ENCODE measurements around the gene RAPGEF4.

RAPGEF4 gene

DNA sequence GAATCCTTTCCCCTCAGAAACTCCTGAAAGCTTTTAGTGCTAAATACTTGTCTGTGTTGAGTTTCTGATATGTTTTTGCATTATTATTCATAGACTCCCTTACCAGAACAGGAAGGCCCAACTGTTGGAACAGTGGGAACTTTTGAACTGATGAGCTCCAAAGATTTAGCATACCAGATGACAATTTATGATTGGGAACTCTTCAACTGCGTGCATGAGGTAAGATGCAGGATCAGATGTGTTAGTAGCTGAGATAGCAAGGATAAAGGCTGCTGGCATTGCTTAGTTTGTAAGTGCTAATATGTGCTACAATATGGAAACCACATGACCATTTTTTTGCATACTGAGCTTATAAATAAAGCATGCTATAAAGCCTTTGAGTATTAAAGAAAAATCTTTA is 290.8 kb downstream of the RAPGEF4 start (continued):
- TF ChIP-seq, protein P1, sequence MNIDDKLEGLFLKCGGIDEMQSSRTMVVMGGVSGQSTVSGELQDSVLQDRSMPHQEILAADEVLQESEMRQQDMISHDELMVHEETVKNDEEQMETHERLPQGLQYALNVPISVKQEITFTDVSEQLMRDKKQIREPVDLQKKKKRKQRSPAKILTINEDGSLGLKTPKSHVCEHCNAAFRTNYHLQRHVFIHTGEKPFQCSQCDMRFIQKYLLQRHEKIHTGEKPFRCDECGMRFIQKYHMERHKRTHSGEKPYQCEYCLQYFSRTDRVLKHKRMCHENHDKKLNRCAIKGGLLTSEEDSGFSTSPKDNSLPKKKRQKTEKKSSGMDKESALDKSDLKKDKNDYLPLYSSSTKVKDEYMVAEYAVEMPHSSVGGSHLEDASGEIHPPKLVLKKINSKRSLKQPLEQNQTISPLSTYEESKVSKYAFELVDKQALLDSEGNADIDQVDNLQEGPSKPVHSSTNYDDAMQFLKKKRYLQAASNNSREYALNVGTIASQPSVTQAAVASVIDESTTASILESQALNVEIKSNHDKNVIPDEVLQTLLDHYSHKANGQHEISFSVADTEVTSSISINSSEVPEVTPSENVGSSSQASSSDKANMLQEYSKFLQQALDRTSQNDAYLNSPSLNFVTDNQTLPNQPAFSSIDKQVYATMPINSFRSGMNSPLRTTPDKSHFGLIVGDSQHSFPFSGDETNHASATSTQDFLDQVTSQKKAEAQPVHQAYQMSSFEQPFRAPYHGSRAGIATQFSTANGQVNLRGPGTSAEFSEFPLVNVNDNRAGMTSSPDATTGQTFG (tag by site-specific recombination; IDR thresholded peaks at IDR 0.05; ENCODE audit: borderline replicate concordance): no peak
- TF ChIP-seq, protein P2, sequence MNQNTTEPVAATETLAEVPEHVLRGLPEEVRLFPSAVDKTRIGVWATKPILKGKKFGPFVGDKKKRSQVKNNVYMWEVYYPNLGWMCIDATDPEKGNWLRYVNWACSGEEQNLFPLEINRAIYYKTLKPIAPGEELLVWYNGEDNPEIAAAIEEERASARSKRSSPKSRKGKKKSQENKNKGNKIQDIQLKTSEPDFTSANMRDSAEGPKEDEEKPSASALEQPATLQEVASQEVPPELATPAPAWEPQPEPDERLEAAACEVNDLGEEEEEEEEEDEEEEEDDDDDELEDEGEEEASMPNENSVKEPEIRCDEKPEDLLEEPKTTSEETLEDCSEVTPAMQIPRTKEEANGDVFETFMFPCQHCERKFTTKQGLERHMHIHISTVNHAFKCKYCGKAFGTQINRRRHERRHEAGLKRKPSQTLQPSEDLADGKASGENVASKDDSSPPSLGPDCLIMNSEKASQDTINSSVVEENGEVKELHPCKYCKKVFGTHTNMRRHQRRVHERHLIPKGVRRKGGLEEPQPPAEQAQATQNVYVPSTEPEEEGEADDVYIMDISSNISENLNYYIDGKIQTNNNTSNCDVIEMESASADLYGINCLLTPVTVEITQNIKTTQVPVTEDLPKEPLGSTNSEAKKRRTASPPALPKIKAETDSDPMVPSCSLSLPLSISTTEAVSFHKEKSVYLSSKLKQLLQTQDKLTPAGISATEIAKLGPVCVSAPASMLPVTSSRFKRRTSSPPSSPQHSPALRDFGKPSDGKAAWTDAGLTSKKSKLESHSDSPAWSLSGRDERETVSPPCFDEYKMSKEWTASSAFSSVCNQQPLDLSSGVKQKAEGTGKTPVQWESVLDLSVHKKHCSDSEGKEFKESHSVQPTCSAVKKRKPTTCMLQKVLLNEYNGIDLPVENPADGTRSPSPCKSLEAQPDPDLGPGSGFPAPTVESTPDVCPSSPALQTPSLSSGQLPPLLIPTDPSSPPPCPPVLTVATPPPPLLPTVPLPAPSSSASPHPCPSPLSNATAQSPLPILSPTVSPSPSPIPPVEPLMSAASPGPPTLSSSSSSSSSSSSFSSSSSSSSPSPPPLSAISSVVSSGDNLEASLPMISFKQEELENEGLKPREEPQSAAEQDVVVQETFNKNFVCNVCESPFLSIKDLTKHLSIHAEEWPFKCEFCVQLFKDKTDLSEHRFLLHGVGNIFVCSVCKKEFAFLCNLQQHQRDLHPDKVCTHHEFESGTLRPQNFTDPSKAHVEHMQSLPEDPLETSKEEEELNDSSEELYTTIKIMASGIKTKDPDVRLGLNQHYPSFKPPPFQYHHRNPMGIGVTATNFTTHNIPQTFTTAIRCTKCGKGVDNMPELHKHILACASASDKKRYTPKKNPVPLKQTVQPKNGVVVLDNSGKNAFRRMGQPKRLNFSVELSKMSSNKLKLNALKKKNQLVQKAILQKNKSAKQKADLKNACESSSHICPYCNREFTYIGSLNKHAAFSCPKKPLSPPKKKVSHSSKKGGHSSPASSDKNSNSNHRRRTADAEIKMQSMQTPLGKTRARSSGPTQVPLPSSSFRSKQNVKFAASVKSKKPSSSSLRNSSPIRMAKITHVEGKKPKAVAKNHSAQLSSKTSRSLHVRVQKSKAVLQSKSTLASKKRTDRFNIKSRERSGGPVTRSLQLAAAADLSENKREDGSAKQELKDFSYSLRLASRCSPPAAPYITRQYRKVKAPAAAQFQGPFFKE (tag by site-specific recombination; IDR thresholded peaks at IDR 0.05; ENCODE audit: borderline replicate concordance): no peak
- TF ChIP-seq ZNF585B (tag by site-specific recombination; IDR thresholded peaks at IDR 0.05) (no peak), BCL11B (tag by site-specific recombination; IDR thresholded peaks at IDR 0.05; ENCODE audit: low read depth) (no peak)

DNA sequence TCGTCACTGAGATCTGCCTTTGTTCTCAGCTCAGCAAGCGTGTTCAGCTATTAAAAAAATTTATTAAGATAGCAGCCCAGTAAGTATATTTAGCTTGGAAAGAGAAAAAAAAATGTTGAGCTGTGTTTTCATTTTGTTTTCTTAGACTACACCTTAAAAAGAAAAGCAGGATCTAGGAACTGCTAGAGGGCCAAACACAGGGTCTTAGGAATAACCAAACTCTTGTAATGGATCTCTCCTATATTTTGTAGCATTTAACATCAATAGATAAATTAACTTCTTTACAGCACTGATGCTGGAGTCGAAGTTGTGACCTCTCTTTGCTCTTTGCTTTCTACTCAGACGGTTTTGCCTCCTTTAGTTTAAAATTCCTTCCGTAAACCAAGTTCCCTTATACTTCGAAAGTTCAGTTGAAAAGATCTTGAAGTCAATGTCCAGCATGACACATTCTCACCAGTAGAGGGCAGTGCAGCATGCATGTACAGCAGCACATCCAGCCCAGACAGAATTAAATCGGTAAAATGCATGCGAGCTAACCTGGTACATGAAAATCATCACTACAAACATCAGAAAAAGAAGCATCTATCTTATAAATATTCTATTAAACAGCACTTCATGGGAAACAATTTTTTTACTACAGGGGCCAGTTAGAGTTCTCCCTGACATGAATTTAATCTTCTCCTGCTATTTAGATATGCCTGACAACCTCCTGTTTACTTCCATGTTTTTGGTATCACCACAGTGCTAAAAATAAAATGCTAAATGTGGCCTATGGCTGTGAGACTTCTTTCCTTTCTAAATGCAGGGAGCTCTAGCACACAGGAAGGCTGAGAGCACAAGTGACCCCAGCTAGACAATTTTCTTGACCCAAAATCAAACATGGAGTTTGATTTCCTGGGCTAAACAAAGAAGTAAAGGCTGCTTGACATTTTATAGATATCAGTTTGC is 291.8 kb downstream of the RAPGEF4 start:
- H3K4me1 ChIP-seq (ENCODE audit: control insufficient read depth, insufficient read depth, low read length): 0 out of 2 replicates have a peak, but pooled peaks cover 3% of the 10 kb centered on the region
- no peaks in the 10 kb centered on the region for H3K36me3 ChIP-seq (ENCODE audit: control insufficient read depth in 2 of 2, insufficient read depth in 1 of 2, low read length in 2 of 2)
- no peak overlapping the region for H3K4me3 ChIP-seq (ENCODE audit: low read depth, low read length)
- H3K9me3 ChIP-seq (ENCODE audit: control insufficient read depth, insufficient read depth, low read depth, low read length): no peaks in the 10 kb centered on the region
- CTCF ChIA-PET: interaction anchor here (0.5 to 7.2 kb wide), 63 partner anchors 10 to 1415 kb away, joined by 3 to 255 read pairs (median 4); no protein-coding TSS in a partner anchor
- H3K27ac ChIP-seq (ENCODE audit: extremely low read depth, low read depth, low read length): no peak overlapping the region
- POLR2A ChIA-PET: no interaction called here
- TF ChIP-seq ZNF585B (tag by site-specific recombination; IDR thresholded peaks at IDR 0.05) (no peak), ZNF248 (tag by site-specific recombination; IDR thresholded peaks at IDR 0.05) (no peak), ZNF521 (tag by site-specific recombination; IDR thresholded peaks at IDR 0.05) (no peak), ZNF777 (tag by site-specific recombination; IDR thresholded peaks at IDR 0.05; ENCODE audit: borderline replicate concordance) (no peak), ZFP69B (tag by site-specific recombination; IDR thresholded peaks at IDR 0.05) (peak; percentile 25; the same call in 1 of the 2 replicates), WT1 (tag by site-specific recombination; IDR thresholded peaks at IDR 0.05) (no peak), ZNF544 (tag by site-specific recombination; IDR thresholded peaks at IDR 0.05) (no peak)
- TF ChIP-seq, protein P3, sequence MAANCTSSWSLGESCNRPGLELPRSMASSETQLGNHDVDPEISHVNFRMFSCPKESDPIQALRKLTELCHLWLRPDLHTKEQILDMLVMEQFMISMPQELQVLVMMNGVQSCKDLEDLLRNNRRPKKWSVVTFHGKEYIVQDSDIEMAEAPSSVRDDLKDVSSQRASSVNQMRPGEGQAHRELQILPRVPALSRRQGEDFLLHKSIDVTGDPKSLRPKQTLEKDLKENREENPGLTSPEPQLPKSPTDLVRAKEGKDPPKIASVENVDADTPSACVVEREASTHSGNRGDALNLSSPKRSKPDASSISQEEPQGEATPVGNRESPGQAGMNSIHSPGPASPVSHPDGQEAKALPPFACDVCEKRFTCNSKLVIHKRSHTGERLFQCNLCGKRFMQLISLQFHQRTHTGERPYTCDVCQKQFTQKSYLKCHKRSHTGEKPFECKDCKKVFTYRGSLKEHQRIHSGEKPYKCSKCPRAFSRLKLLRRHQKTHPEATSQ (tag by site-specific recombination; IDR thresholded peaks at IDR 0.05): no peak
- TF ChIP-seq, protein P4, sequence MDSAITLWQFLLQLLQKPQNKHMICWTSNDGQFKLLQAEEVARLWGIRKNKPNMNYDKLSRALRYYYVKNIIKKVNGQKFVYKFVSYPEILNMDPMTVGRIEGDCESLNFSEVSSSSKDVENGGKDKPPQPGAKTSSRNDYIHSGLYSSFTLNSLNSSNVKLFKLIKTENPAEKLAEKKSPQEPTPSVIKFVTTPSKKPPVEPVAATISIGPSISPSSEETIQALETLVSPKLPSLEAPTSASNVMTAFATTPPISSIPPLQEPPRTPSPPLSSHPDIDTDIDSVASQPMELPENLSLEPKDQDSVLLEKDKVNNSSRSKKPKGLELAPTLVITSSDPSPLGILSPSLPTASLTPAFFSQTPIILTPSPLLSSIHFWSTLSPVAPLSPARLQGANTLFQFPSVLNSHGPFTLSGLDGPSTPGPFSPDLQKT (IDR thresholded peaks at IDR 0.05; ENCODE audit: borderline replicate concordance, low read depth, low read length): no peak
- TF ChIP-seq, protein P5, sequence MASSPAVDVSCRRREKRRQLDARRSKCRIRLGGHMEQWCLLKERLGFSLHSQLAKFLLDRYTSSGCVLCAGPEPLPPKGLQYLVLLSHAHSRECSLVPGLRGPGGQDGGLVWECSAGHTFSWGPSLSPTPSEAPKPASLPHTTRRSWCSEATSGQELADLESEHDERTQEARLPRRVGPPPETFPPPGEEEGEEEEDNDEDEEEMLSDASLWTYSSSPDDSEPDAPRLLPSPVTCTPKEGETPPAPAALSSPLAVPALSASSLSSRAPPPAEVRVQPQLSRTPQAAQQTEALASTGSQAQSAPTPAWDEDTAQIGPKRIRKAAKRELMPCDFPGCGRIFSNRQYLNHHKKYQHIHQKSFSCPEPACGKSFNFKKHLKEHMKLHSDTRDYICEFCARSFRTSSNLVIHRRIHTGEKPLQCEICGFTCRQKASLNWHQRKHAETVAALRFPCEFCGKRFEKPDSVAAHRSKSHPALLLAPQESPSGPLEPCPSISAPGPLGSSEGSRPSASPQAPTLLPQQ (tag by site-specific recombination; IDR thresholded peaks at IDR 0.05): peak; percentile 82
- TF ChIP-seq, protein P6, sequence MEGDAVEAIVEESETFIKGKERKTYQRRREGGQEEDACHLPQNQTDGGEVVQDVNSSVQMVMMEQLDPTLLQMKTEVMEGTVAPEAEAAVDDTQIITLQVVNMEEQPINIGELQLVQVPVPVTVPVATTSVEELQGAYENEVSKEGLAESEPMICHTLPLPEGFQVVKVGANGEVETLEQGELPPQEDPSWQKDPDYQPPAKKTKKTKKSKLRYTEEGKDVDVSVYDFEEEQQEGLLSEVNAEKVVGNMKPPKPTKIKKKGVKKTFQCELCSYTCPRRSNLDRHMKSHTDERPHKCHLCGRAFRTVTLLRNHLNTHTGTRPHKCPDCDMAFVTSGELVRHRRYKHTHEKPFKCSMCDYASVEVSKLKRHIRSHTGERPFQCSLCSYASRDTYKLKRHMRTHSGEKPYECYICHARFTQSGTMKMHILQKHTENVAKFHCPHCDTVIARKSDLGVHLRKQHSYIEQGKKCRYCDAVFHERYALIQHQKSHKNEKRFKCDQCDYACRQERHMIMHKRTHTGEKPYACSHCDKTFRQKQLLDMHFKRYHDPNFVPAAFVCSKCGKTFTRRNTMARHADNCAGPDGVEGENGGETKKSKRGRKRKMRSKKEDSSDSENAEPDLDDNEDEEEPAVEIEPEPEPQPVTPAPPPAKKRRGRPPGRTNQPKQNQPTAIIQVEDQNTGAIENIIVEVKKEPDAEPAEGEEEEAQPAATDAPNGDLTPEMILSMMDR (tag by site-specific recombination; IDR thresholded peaks at IDR 0.05): peak; percentile 78; the same call in 1 of the 2 replicates
- TF ChIP-seq, protein P7, sequence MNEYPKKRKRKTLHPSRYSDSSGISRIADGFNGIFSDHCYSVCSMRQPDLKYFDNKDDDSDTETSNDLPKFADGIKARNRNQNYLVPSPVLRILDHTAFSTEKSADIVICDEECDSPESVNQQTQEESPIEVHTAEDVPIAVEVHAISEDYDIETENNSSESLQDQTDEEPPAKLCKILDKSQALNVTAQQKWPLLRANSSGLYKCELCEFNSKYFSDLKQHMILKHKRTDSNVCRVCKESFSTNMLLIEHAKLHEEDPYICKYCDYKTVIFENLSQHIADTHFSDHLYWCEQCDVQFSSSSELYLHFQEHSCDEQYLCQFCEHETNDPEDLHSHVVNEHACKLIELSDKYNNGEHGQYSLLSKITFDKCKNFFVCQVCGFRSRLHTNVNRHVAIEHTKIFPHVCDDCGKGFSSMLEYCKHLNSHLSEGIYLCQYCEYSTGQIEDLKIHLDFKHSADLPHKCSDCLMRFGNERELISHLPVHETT (tag by site-specific recombination; IDR thresholded peaks at IDR 0.05): no peak
